ENCODE results near the gene PCDH12.

DNA sequence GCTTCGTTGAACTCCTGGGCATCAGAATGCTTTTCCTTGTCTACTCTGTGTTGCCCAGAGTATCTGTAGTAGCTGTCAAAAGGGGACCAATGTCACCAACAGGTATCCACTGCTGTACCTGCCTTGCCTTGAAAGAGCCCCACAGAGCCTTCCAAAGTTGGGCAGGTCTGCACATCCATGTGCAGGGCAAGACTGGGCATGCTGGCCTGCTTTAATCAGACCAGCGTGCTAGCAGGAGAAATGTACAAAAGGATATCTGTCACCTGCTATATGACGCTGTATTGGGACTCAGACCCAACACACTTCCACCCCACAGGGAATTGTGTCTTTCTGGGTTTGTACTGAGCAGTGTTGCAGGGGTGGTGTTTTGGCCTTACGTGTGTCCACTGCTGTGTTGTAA is 22.5 kb downstream of the PCDH12 start:
- TF ChIP-seq CTCF (IDR thresholded peaks at IDR 0.05) (no peak), EZH2phosphoT487 (IDR thresholded peaks at IDR 0.05) (no peak)

Data from neural progenitor cell (in vitro differentiated cells).